Neuron (in vitro differentiated cells): Measurements from ENCODE around the gene TMEM135.

Experiments
- H2AFZ ChIP-seq: one replicate; pipeline ENCODE4 v1.6.1; 2013; ENCODE audit warnings: low read depth, mild to moderate bottlenecking, inconsistent platforms, low read length, moderate library complexity
- H3K27me3 ChIP-seq: one replicate; pipeline ENCODE4 v1.6.1; 2013; ENCODE audit warnings: low read length; ENCODE audit not compliant: insufficient read depth
- H3K36me3 ChIP-seq: one replicate; pipeline ENCODE4 v1.6.1; 2013; ENCODE audit warnings: low read length; ENCODE audit not compliant: insufficient read depth
- H3K4me1 ChIP-seq: one replicate; pipeline ENCODE4 v1.6.1; 2013; ENCODE audit warnings: low read length; ENCODE audit not compliant: insufficient read depth
- H3K4me3 ChIP-seq: 2 replicates; pipeline ENCODE4 v1.5.1; 2013; ENCODE audit warnings: mild to moderate bottlenecking, low read length, moderate library complexity
- H3K9me3 ChIP-seq: one replicate; pipeline ENCODE4 v1.6.1; 2013; ENCODE audit warnings: low read length

Gene TMEM135

DNA sequence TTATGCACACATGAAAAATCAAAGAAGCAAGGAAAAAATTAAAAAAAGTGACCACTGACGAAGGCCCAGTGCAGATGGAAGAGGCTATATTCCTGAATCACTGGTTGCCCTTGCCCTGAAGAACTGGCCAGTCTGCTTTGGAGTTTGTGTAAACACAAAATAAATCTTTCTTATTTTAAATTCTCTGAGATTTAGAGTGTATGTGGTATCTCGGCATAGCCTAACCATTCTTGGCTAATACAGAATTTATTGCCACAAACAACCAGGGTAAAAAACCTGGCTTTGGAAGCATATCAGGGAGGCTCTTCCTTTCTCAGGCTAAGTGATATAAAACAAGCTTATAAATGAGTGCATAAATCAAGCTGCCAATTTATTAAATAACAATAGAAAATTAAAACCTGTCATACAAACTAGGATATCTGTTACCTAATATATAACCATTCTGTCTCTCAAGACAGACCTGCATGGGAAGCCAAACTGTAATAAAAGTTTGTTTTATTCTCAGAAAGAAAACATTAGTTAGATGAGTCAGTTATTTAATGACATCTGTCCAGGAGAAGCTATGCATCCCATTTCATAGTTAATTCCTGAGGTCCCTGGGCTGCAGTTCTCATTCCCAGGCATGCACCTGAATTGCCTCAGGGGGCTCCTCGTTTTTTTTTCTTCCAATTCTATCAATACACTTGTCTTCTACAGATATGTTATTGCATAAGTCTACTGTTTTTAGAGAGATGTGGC is 6.1 kb upstream of the TMEM135 start:
- Histone ChIP-seq H3K4me3 (no peak overlapping the region), H3K27me3 (no peaks in the 10 kb centered on the region), H3K36me3 (no peaks in the 10 kb centered on the region), H3K4me1 (peaks cover 10% of the 10 kb centered on the region), H3K9me3 (no peaks in the 10 kb centered on the region), H2AFZ (no peak overlapping the region)

DNA sequence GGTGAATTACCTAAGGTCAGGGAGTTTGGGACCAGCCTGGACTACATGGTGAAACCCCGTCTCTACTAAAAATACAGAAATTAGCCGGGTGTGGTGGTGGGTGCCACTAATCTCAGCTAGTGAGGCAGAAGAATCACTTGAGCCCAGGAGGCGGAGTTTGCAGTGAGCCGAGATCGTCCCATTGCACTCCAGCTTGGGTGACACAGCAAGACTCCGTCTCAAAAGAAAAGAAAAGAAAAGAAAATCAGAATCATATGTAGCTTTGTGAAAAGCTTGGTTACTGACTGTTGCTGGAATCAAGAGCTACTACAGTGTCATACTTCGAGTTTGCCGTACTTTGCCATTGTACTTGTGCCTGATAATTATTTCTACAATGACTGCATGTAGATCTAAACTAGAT is 4.2 kb upstream of the TMEM135 start:
- H3K4me3 ChIP-seq, result no peak overlapping the region
- H3K4me1 ChIP-seq, result peaks cover 15% of the 10 kb centered on the region
- no peak overlapping the region for H2AFZ ChIP-seq
- no peaks in the 10 kb centered on the region for H3K9me3 ChIP-seq
- H3K27me3 ChIP-seq, result no peaks in the 10 kb centered on the region
- H3K36me3 ChIP-seq, result no peaks in the 10 kb centered on the region

DNA sequence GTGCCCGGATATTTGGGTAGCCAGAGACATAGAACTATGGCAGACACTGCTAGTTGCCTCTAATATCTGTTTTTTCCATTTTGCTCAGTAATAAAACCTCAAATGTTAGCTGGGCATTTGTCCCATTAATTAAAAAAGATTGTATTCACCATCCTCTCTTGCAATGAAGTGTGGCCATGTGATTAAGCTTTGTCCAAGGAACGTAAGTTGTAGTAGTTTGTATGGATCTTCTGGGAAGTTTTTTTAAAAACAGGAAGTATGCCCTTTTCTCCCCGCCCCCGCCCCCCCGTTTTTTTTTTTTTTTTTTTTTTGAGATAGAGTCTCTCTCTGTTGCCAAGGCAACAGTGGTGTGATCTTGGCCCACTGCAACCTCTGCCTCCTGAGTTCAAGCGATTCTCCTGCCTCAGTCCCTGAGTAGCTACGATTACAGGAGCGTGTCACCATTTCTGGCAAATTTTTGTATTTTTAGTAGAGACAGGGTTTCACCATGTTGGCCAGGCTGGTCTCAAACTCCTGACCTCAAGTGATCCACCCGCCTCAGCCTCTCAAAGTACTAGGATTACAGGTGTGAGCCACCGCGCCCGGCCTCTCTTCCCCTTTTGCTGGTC is 1.7 kb upstream of the TMEM135 start:
- Histone ChIP-seq H3K27me3 (no peaks in the 10 kb centered on the region), H3K9me3 (no peaks in the 10 kb centered on the region), H3K4me3 (no peak overlapping the region), H2AFZ (no peak overlapping the region), H3K36me3 (no peaks in the 10 kb centered on the region), H3K4me1 (peaks cover 22% of the 10 kb centered on the region)

GRCh38 chr11:87036756-87037449 is 831 bp upstream of the TMEM135 start:
- Histone ChIP-seq H3K9me3 (no peaks in the 10 kb centered on the region), H3K4me3 (peak overlapping the region; percentile 71), H2AFZ (peak overlapping the region; percentile 97), H3K36me3 (no peaks in the 10 kb centered on the region), H3K27me3 (no peaks in the 10 kb centered on the region), H3K4me1 (peaks cover 22% of the 10 kb centered on the region)

- Histone ChIP-seq H3K27me3 (no peaks in the 10 kb centered on the region), H3K4me1 (peaks cover 22% of the 10 kb centered on the region), H3K9me3 (no peaks in the 10 kb centered on the region), H2AFZ (peak overlapping the region; percentile 97), H3K4me3 (peak overlapping the region; percentile 71), H3K36me3 (no peaks in the 10 kb centered on the region)
Observed at GRCh38 chr11:87038235-87038977, 672 bp downstream of the TMEM135 start.

GRCh38 chr11:87039371-87039770 is 1.6 kb downstream of the TMEM135 start:
- Histone ChIP-seq H3K4me1 (peaks cover 22% of the 10 kb centered on the region), H3K4me3 (peak overlapping the region; percentile 71), H2AFZ (no peak overlapping the region), H3K9me3 (no peaks in the 10 kb centered on the region), H3K27me3 (no peaks in the 10 kb centered on the region), H3K36me3 (no peaks in the 10 kb centered on the region)

GRCh38 chr11:87043894-87044293 is 6.2 kb downstream of the TMEM135 start:
- no peak overlapping the region for H3K4me3 ChIP-seq
- peaks cover 5% of the 10 kb centered on the region for H3K9me3 ChIP-seq
- no peaks in the 10 kb centered on the region for H3K36me3 ChIP-seq
- no peaks in the 10 kb centered on the region for H3K27me3 ChIP-seq
- H2AFZ ChIP-seq, result no peak overlapping the region
- H3K4me1 ChIP-seq, result peaks cover 9% of the 10 kb centered on the region

GRCh38 chr11:87046824-87047223 is 9.1 kb downstream of the TMEM135 start:
- H3K4me3 ChIP-seq, result no peak overlapping the region
- no peaks in the 10 kb centered on the region for H3K27me3 ChIP-seq
- H3K36me3 ChIP-seq, result no peaks in the 10 kb centered on the region
- no peak overlapping the region for H2AFZ ChIP-seq
- H3K4me1 ChIP-seq, result no peaks in the 10 kb centered on the region
- H3K9me3 ChIP-seq, result peaks cover 5% of the 10 kb centered on the region

DNA sequence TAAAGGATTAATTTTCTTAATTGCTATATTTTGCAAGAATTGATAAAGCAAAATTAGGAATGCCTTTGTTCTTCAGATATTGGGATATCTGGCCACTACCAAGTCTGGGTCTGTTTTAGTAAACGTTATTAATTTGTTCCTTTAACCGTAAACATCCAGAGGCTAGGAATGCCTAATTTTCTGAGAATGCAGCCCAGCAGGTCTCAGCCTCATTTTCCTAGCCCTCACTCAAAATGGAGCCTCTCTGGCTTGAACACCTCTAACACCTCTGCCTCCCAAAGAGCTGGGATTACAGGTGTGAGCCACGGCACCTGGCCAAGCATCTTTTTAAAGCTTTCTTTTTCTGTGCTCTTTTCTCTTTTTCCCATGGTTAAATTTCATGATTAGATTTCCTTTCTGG is 18.4 kb downstream of the TMEM135 start:
- Histone ChIP-seq H3K27me3 (no peaks in the 10 kb centered on the region), H3K4me3 (no peak overlapping the region), H3K9me3 (no peaks in the 10 kb centered on the region), H3K4me1 (no peaks in the 10 kb centered on the region), H3K36me3 (no peaks in the 10 kb centered on the region), H2AFZ (no peak overlapping the region)

GRCh38 chr11:87057749-87058148 is 20.0 kb downstream of the TMEM135 start:
- H2AFZ ChIP-seq, result no peak overlapping the region
- no peak overlapping the region for H3K4me3 ChIP-seq
- no peaks in the 10 kb centered on the region for H3K27me3 ChIP-seq
- no peaks in the 10 kb centered on the region for H3K4me1 ChIP-seq
- H3K9me3 ChIP-seq, result peaks cover 2% of the 10 kb centered on the region
- no peaks in the 10 kb centered on the region for H3K36me3 ChIP-seq

DNA sequence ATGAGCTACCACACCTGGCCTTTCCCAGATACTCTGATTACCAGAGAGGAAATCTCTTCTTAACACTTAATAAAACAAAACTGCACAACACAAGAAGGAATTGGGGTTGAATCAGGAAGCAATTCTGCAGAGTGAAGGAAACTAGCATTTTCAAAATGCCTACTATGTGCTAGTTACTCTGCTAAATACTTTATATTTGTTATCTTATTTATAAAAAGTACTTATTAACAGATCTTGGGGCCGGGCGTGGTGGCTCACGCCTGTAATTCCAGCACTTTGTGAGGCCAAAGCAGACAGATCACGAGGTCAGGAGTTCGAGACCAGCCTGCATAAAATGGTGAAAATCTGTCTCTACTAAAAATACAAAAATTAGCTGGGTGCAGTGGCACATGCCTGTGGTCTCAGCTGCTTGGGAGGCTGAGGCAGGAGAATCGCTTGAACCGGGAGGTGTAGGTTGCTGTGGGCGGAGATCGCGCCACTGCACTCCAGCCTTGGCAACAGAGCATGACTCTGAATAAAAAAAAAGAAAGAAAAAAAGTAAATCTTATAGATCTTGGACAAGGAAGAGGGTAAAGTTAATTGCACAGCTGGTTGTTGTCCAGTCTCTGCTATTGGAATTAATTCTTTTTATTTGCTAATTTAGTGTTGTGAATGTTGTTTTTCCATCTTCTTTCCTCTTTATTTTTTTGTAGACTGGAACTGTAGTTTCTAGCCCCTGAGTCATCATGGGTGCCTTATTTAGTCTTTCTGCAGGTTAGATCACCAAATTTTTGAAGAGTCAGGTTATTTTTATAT is 22.1 kb downstream of the TMEM135 start:
- H3K27me3 ChIP-seq, result no peaks in the 10 kb centered on the region
- no peaks in the 10 kb centered on the region for H3K36me3 ChIP-seq
- no peak overlapping the region for H2AFZ ChIP-seq
- H3K9me3 ChIP-seq, result peaks cover 2% of the 10 kb centered on the region
- H3K4me3 ChIP-seq, result no peak overlapping the region
- H3K4me1 ChIP-seq, result no peaks in the 10 kb centered on the region

DNA sequence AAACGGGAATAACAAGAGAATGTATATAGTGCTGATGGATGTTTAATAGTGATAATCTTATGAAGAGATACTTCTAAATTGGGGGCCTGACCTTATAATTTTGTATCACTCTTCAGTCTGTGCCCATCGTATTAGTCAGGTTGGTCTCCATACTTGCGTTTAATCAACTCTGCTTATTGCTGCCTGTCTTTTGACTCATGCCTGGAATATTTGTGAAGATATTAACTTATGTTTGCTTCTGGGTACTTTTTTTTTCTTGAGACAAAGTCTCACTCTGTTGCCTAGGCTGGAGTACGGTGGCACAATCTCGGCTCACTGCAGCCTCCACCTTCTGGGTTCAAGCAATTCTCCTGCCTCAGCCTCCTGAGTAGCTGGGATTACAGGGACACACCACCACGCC is 24.0 kb downstream of the TMEM135 start:
- Histone ChIP-seq H3K4me1 (no peaks in the 10 kb centered on the region), H3K4me3 (no peak overlapping the region), H3K9me3 (peaks cover 2% of the 10 kb centered on the region), H3K27me3 (no peaks in the 10 kb centered on the region), H3K36me3 (no peaks in the 10 kb centered on the region), H2AFZ (no peak overlapping the region)
